ENCODE data around the gene ETV1. TPM values are rescaled to one million over a fixed set of nuclear protein-coding genes. Genes with fewer than 3 reads are reported as not detected.

Gene ETV1
- total and polyA plus RNA-seq, 2 of the 4 experiments (the other 2 are of a cell fraction) = 8.6 to 21.1 TPM

GRCh38 chr7:13990984-13991790, 1.7 kb upstream of the ETV1 start:
- Histone ChIP-seq H3K9me1 (ENCODE audit: insufficient read depth, low read length) (no peaks in the 10 kb centered on the region), H2BK15ac (ENCODE audit: low read depth, low read length) (peak overlapping the region; percentile 64; the same call in 2 of the 3 replicates), H2AK9ac (replicated peaks; ENCODE audit: low read depth, low read length, poor library complexity) (peak overlapping the region; percentile 6), H2BK20ac (ENCODE audit: low read depth, low read length) (no peak overlapping the region), H4K20me1 (ENCODE audit: insufficient read depth, low read length) (no peaks in the 10 kb centered on the region), H3K56ac (ENCODE audit: extremely low read depth, insufficient read depth, low read length) (peak overlapping the region; percentile 92), H2AFZ (replicated peaks; ENCODE audit: low read length, poor library complexity) (peak overlapping the region; percentile 94), H3K36me3 (ENCODE audit: control insufficient read depth, insufficient read depth, low read length) (no peaks in the 10 kb centered on the region), H4K91ac (ENCODE audit: insufficient read depth, low read depth, low read length) (peak overlapping the region; percentile 22), H3K4me2 (ENCODE audit: low read depth, low read length) (peak overlapping the region; percentile 93), H2BK5ac (ENCODE audit: low read depth, low read length, poor library complexity, severe bottlenecking) (peak overlapping the region; percentile 67), H3K4ac (ENCODE audit: low read depth, low read length) (peak overlapping the region; percentile 71), H3K4me3 (ENCODE audit: insufficient read depth, low read depth, low read length) (peak overlapping the region; percentile 91), H2BK120ac (ENCODE audit: low read depth, low read length) (peak overlapping the region; percentile 66; the same call in 1 of the 2 replicates), H3K79me1 (ENCODE audit: low read depth in 1 of 2, low read length in 2 of 2) (0 out of 4 replicates have a peak, but pooled peaks cover 0 to under 1% of the 10 kb centered on the region in 2 experiments), H3K14ac (replicated peaks; ENCODE audit: low read depth, low read length) (peak overlapping the region; percentile 8; the same call in 1 of the 2 replicates), H3K27ac (ENCODE audit: insufficient read depth, low read length) (peak overlapping the region; percentile 70), H4K5ac (ENCODE audit: low read depth, low read length) (0 out of 2 replicates have a peak overlapping the region, but pooled peaks have one; percentile 4), H3K9me3 (ENCODE audit: control insufficient read depth, insufficient read depth, low read length) (no peaks in the 10 kb centered on the region), H3K4me1 (ENCODE audit: control insufficient read depth, insufficient read depth, low read length) (no peaks in the 10 kb centered on the region), H3K27me3 (ENCODE audit: control insufficient read depth, insufficient read depth, low read length) (no peaks in the 10 kb centered on the region), H3K18ac (ENCODE audit: low read depth, low read length) (peak overlapping the region; percentile 11), H3K23ac (ENCODE audit: low read depth, low read length) (peak overlapping the region; percentile 20; the same call in 1 of the 2 replicates), H4K8ac (ENCODE audit: low read depth in 2 of 2, low read length in 2 of 2) (peak overlapping the region; percentile 80 to 93), H2AK5ac (ENCODE audit: low read depth, low read length) (no peak overlapping the region), H3K9ac (ENCODE audit: low read depth, low read length) (peak overlapping the region; percentile 76)
- DNase-seq (peak; percentile 98), ATAC-seq (ENCODE audit: low read depth) (peak; percentile 93)
- CTCF ChIA-PET = interaction anchor here (0.5 to 0.7 kb wide), 3 partner anchors 11 to 241 kb away, joined by 3 to 5 read pairs (median 4); no protein-coding TSS in a partner anchor
- POLR2A ChIA-PET (ENCODE audit: unreplicated experiment) = interaction anchor here (0.6 kb wide), 1 partner anchor 143 kb away, joined by 3 read pairs; no protein-coding TSS in a partner anchor
- no TSS peak for BruUV-seq (replicated peaks)
- in situ Hi-C loops (cut with MboI; ENCODE audit: low sequenced_read_pairs) (loop anchor here (25.0 kb wide), 1 partner anchor 1329 kb away; no protein-coding TSS in a partner anchor), dilution Hi-C loops (cut with HindIII; ENCODE audit: low sequenced_read_pairs, unreplicated experiment) (no loop called here), intact Hi-C loops (cut with micrococcal nuclease) (loop anchor here (2.0 kb wide), 3 partner anchors 140 to 708 kb away; no protein-coding TSS in a partner anchor)
- TF ChIP-seq CTCF (conservative IDR thresholded peaks at IDR 0.05; ENCODE audit: low read depth, low read length) (no peak), FOS (IDR thresholded peaks at IDR 0.05; ENCODE audit: low read depth, low read length) (no peak), RCOR1 (IDR thresholded peaks at IDR 0.05; ENCODE audit: insufficient replicate concordance, low read length) (no peak), RFX5 (IDR thresholded peaks at IDR 0.05; ENCODE audit: low read depth, low read length) (0 out of 2 replicates have a peak, but pooled peaks have one; percentile 28), CHD1 (IDR thresholded peaks at IDR 0.05; ENCODE audit: low read depth, low read length) (no peak), NFE2L2 (IDR thresholded peaks at IDR 0.05; ENCODE audit: low read depth, low read length) (no peak), MAZ (IDR thresholded peaks at IDR 0.05; ENCODE audit: borderline replicate concordance, low read depth, low read length) (peak; percentile 71; the same call in 1 of the 2 replicates), CEBPB (IDR thresholded peaks at IDR 0.05; ENCODE audit: low read depth, low read length) (peak; percentile 58), MAFK (IDR thresholded peaks at IDR 0.05; ENCODE audit: low read depth, low read length) (peak; percentile 52), RAD21 (IDR thresholded peaks at IDR 0.05; ENCODE audit: low read length) (no peak; the same call in 1 of the 2 replicates), MXI1 (IDR thresholded peaks at IDR 0.05; ENCODE audit: borderline replicate concordance, low read depth, low read length) (peak; percentile 43; the same call in 1 of the 2 replicates), POLR2A (IDR thresholded peaks at IDR 0.05; ENCODE audit: low read depth, low read length) (peak; percentile 71; the same call in 1 of the 2 replicates), USF2 (IDR thresholded peaks at IDR 0.05; ENCODE audit: low read depth, low read length) (peak; percentile 97), SMC3 (IDR thresholded peaks at IDR 0.05; ENCODE audit: low read depth, low read length) (0 out of 2 replicates have a peak, but pooled peaks have one; percentile 9)
- WGBS, 2 experiments (ENCODE audit: extremely low coverage in 2 of 2, insufficient read length in 1 of 2) = 0% methylated on average over 3 of the region's 38 CpGs; no CpG with 5 or more reads in 1 of the 2 experiments
